GM21367 (cell line): ENCODE measurements around the gene RNASEH2B.

Source experiments
- ATAC-seq: cut with Tn5 transposase; IDR thresholded peaks from one replicate; pipeline ENCODE4 v1.9.1; 2021; ENCODE audit not compliant: unreplicated experiment

RNASEH2B gene

GRCh38 chr13:50991579-50992521 is 82.3 kb downstream of the RNASEH2B start:
- ATAC-seq = peak; percentile 87

GRCh38 chr13:50993371-50993770 is 83.8 kb downstream of the RNASEH2B start:
- no peak for ATAC-seq

GRCh38 chr13:50993934-50994333 is 84.3 kb downstream of the RNASEH2B start:
- no peak for ATAC-seq

- no peak for ATAC-seq
Observed at GRCh38 chr13:50994651-50995050, 85.1 kb downstream of the RNASEH2B start.

- no peak for ATAC-seq
Observed at GRCh38 chr13:50995854-50996253, 86.3 kb downstream of the RNASEH2B start.

GRCh38 chr13:50998326-50998725 is 88.7 kb downstream of the RNASEH2B start:
- no peak for ATAC-seq

- ATAC-seq = no peak
Observed at GRCh38 chr13:50999641-51000040, 90.0 kb downstream of the RNASEH2B start.

GRCh38 chr13:51000061-51000460 is 90.5 kb downstream of the RNASEH2B start:
- no peak for ATAC-seq

GRCh38 chr13:51000571-51001260 is 91.1 kb downstream of the RNASEH2B start:
- no peak for ATAC-seq

- ATAC-seq = no peak
Observed at GRCh38 chr13:51001335-51001734, 91.7 kb downstream of the RNASEH2B start.

GRCh38 chr13:51002736-51003135 is 93.1 kb downstream of the RNASEH2B start:
- ATAC-seq = no peak

- no peak for ATAC-seq
Observed at GRCh38 chr13:51003642-51004041, 94.1 kb downstream of the RNASEH2B start.

- ATAC-seq = no peak
Observed at GRCh38 chr13:51004111-51004865, 94.7 kb downstream of the RNASEH2B start.

GRCh38 chr13:51004918-51005460 is 95.4 kb downstream of the RNASEH2B start:
- ATAC-seq = no peak

- no peak for ATAC-seq
Observed at GRCh38 chr13:51005566-51005965, 96.0 kb downstream of the RNASEH2B start.
